Measurements from ENCODE around the gene UPF2.
A peak's percentile ranks its signal among the peaks of the same experiment; 100 is the strongest.

UPF2 gene

DNA sequence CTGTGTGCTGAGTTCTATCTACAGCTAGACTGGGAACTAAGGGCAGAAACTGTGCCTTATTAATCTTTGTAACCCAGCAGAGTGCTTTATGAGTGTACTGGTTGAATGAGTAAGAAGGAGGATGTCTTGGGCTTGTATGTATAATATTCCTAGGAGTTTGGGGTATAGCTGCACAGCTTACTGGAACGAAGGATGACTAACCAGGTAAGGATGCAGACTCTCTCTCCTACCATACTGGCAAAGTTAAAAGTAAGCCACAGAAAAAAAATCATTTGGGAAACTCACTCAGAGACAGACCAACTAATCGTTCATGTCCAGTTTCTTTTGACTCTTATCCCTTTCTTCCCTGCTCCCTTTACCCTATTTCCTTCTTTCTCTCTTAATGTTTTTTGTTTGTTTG lies 24.7 kb upstream of the UPF2 start:
- Histone ChIP-seq H3K9ac (ENCODE audit: low read depth, low read length) (no peak overlapping the region), H3K27ac (ENCODE audit: low read depth, low read length) (no peak overlapping the region), H3K4me3 (ENCODE audit: low read depth, low read length) (no peak overlapping the region), H3K36me3 (ENCODE audit: control insufficient read depth, insufficient read depth, low read length) (no peaks in the 10 kb centered on the region), H3K4me1 (ENCODE audit: control insufficient read depth, insufficient read depth, low read length) (peaks cover 16% of the 10 kb centered on the region), H3K9me3 (ENCODE audit: control insufficient read depth, insufficient read depth, low read length) (no peaks in the 10 kb centered on the region), H3K27me3 (ENCODE audit: control insufficient read depth, insufficient read depth, low read length) (no peaks in the 10 kb centered on the region)

DNA sequence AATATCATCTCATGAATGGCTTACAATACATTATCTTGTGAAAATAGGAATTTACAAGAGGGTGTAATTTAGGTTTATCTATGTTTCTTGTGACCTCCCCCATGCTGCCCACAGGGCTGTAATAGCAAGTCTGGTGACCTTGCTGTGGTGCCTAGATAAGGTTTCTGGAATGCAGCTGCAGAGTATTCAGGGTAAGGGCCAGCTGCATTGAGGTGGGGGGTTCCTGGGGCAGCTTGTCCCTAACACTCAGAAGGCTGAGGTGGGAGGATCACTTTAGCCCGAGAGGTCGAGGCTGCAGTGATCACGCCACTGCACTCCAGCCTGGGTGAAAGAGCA lies 20.8 kb upstream of the UPF2 start:
- no peak overlapping the region for H3K4me3 ChIP-seq (ENCODE audit: low read depth, low read length)
- H3K27ac ChIP-seq (ENCODE audit: low read depth, low read length), result no peak overlapping the region
- no peak overlapping the region for H3K9ac ChIP-seq (ENCODE audit: low read depth, low read length)
- no peaks in the 10 kb centered on the region for H3K27me3 ChIP-seq (ENCODE audit: control insufficient read depth, insufficient read depth, low read length)
- H3K36me3 ChIP-seq (ENCODE audit: control insufficient read depth, insufficient read depth, low read length), result no peaks in the 10 kb centered on the region
- no peaks in the 10 kb centered on the region for H3K9me3 ChIP-seq (ENCODE audit: control insufficient read depth, insufficient read depth, low read length)
- peaks cover 10% of the 10 kb centered on the region; the same call in 1 of the 2 replicates for H3K4me1 ChIP-seq (ENCODE audit: control insufficient read depth, insufficient read depth, low read length)

DNA sequence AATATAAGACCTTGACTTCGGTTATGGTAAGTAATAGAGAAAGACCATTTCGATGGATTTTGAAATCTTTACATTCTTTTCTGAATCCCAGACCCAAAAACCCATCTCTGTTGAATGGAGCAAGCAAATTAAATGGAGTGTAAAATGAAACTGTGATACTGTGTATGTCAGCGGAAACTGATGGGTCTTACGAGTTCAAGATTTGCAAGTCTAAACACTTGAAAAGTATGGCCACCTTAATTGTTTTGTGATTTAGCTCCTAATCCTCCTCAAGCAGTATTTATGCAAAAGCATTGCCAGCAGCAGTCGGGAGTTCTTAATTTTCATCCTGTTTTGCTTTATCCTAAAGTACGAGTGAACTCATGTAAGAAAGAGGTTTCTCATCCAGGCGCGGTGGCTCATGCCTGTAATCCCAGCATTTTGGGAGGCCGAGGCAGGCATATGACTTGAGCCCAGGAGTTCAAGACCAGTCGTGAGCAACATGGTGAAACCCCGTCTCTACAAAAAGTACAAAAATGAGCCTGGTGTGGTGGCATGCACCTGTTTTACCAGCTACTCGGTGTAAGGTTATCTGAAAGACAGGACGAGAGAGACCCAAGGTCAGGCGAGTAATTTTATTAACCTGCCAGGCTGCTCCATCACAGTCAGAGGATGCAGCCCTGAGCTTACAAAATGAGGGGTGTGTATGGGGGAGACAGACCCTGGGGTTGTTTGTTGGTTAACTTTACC lies 20.3 kb upstream of the UPF2 start:
- no peak overlapping the region for H3K9ac ChIP-seq (ENCODE audit: low read depth, low read length)
- H3K4me1 ChIP-seq (ENCODE audit: control insufficient read depth, insufficient read depth, low read length), result peaks cover 10% of the 10 kb centered on the region; the same call in 1 of the 2 replicates
- H3K36me3 ChIP-seq (ENCODE audit: control insufficient read depth, insufficient read depth, low read length), result no peaks in the 10 kb centered on the region
- H3K27ac ChIP-seq (ENCODE audit: low read depth, low read length), result no peak overlapping the region
- H3K9me3 ChIP-seq (ENCODE audit: control insufficient read depth, insufficient read depth, low read length), result no peaks in the 10 kb centered on the region
- no peaks in the 10 kb centered on the region for H3K27me3 ChIP-seq (ENCODE audit: control insufficient read depth, insufficient read depth, low read length)
- no peak overlapping the region for H3K4me3 ChIP-seq (ENCODE audit: low read depth, low read length)

DNA sequence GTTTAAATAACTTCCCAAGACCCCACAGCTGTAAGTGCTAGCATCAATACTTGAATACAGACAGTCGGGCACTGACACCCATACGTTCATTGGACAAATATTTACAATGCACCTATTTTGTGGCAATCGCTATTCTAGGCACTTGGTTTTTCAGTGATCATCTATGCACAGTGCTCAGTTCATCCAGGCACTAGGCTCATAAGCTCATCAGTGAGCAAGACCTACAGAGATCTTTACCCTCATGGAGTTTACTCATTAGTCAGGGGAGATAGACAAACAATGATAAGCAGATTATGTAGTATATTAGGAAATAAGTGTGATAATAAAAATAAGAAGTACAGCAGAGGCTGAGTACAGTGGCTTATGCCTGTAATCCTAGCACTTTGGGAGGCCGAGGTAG lies 18.5 kb upstream of the UPF2 start:
- no peaks in the 10 kb centered on the region for H3K9me3 ChIP-seq (ENCODE audit: control insufficient read depth, insufficient read depth, low read length)
- H3K27me3 ChIP-seq (ENCODE audit: control insufficient read depth, insufficient read depth, low read length), result no peaks in the 10 kb centered on the region
- H3K4me3 ChIP-seq (ENCODE audit: low read depth, low read length), result no peak overlapping the region
- no peak overlapping the region for H3K9ac ChIP-seq (ENCODE audit: low read depth, low read length)
- H3K36me3 ChIP-seq (ENCODE audit: control insufficient read depth, insufficient read depth, low read length), result no peaks in the 10 kb centered on the region
- H3K27ac ChIP-seq (ENCODE audit: low read depth, low read length), result no peak overlapping the region
- H3K4me1 ChIP-seq (ENCODE audit: control insufficient read depth, insufficient read depth, low read length), result peaks cover 10% of the 10 kb centered on the region; the same call in 1 of the 2 replicates

DNA sequence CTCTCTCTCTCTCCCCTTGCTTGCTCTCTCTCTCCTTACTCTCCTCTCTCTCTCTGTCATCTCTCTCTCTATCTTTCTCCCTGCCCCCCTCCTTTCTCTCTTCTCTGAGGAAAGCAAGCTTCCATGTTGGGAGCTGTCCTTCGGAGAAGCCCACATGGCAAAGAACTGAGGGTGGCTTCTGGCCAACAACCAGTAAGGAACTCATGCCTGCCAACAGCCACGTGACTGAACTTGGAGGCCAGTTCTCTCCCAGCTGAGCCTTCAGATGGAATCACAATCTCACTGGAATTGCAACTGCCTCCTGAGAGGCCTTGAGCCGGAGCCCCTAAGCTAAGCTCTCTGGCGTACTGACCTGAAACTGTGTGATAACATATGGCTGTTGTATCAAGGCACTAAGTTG lies 14.1 kb upstream of the UPF2 start:
- H3K27me3 ChIP-seq (ENCODE audit: control insufficient read depth, insufficient read depth, low read length), result no peaks in the 10 kb centered on the region
- no peak overlapping the region for H3K4me3 ChIP-seq (ENCODE audit: low read depth, low read length)
- H3K27ac ChIP-seq (ENCODE audit: low read depth, low read length), result no peak overlapping the region
- H3K9ac ChIP-seq (ENCODE audit: low read depth, low read length), result no peak overlapping the region
- H3K9me3 ChIP-seq (ENCODE audit: control insufficient read depth, insufficient read depth, low read length), result no peaks in the 10 kb centered on the region
- no peaks in the 10 kb centered on the region for H3K4me1 ChIP-seq (ENCODE audit: control insufficient read depth, insufficient read depth, low read length)
- H3K36me3 ChIP-seq (ENCODE audit: control insufficient read depth, insufficient read depth, low read length), result no peaks in the 10 kb centered on the region

DNA sequence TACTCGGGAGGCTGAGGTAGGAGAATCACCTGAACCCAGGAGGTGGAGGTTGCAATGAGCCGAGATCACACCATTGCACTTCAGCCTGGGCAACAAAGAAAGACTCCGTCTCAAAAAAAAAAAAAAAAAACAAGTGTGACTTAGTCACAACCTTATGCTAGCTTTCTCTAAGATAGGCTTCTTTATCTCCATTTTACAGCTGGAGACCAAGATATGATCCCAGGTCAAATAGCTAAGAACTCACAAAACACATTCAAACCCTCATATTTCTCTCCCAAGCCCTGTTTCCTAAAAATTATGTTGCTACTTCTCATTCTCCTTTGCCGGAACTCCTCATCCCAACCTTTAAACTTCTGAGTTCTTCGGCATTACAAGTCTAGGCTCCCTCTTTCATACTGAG lies 13.1 kb upstream of the UPF2 start:
- no peak overlapping the region for H3K27ac ChIP-seq (ENCODE audit: low read depth, low read length)
- no peaks in the 10 kb centered on the region for H3K27me3 ChIP-seq (ENCODE audit: control insufficient read depth, insufficient read depth, low read length)
- H3K9me3 ChIP-seq (ENCODE audit: control insufficient read depth, insufficient read depth, low read length), result no peaks in the 10 kb centered on the region
- no peak overlapping the region for H3K9ac ChIP-seq (ENCODE audit: low read depth, low read length)
- no peaks in the 10 kb centered on the region for H3K4me1 ChIP-seq (ENCODE audit: control insufficient read depth, insufficient read depth, low read length)
- H3K36me3 ChIP-seq (ENCODE audit: control insufficient read depth, insufficient read depth, low read length), result no peaks in the 10 kb centered on the region
- H3K4me3 ChIP-seq (ENCODE audit: low read depth, low read length), result no peak overlapping the region

DNA sequence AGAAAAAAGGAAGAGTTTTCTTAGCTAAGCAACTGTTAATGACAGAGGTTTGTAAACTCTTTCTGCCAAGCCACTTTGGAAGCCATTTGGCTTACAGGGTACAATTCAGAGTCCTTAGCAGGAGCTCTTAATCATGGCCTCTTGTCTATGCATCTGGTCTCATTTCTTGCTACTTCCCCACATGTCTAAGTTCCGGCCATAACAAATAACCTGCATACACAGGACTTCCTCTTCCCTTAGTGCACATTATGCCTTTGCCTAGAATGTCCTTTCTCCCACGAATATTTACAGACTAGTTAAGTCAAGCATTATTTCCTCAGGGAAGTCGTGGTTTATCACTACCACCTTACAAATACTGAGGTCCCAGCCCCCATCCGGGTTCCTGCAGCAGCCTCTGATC lies 8.6 kb upstream of the UPF2 start:
- Histone ChIP-seq H3K27ac (ENCODE audit: low read depth, low read length) (no peak overlapping the region), H3K9ac (ENCODE audit: low read depth, low read length) (no peak overlapping the region), H3K4me3 (ENCODE audit: low read depth, low read length) (no peak overlapping the region), H3K36me3 (ENCODE audit: control insufficient read depth, insufficient read depth, low read length) (no peaks in the 10 kb centered on the region), H3K27me3 (ENCODE audit: control insufficient read depth, insufficient read depth, low read length) (no peaks in the 10 kb centered on the region), H3K4me1 (ENCODE audit: control insufficient read depth, insufficient read depth, low read length) (no peaks in the 10 kb centered on the region), H3K9me3 (ENCODE audit: control insufficient read depth, insufficient read depth, low read length) (no peaks in the 10 kb centered on the region)

DNA sequence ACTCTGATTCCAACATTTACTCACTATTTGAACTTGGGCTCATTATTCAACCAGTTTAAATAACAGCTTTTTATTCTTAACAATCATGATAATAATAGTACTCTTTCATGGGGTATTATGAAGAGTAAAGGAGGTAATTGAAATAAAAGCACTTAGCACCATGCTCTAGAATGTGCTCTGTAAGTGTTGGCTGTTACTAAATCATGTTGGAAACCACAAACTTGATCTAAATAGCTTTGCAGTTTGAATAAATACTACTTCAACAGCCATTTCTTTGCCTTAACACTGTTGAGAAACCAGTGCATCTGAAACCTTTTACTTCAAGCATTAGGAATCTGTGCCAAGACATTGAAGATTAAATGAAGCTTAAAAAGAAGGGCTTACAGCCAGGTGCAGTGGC lies 7.9 kb upstream of the UPF2 start:
- no peak overlapping the region for H3K27ac ChIP-seq (ENCODE audit: low read depth, low read length)
- H3K4me3 ChIP-seq (ENCODE audit: low read depth, low read length), result no peak overlapping the region
- no peaks in the 10 kb centered on the region for H3K4me1 ChIP-seq (ENCODE audit: control insufficient read depth, insufficient read depth, low read length)
- H3K27me3 ChIP-seq (ENCODE audit: control insufficient read depth, insufficient read depth, low read length), result no peaks in the 10 kb centered on the region
- H3K36me3 ChIP-seq (ENCODE audit: control insufficient read depth, insufficient read depth, low read length), result no peaks in the 10 kb centered on the region
- H3K9ac ChIP-seq (ENCODE audit: low read depth, low read length), result no peak overlapping the region
- no peaks in the 10 kb centered on the region for H3K9me3 ChIP-seq (ENCODE audit: control insufficient read depth, insufficient read depth, low read length)

DNA sequence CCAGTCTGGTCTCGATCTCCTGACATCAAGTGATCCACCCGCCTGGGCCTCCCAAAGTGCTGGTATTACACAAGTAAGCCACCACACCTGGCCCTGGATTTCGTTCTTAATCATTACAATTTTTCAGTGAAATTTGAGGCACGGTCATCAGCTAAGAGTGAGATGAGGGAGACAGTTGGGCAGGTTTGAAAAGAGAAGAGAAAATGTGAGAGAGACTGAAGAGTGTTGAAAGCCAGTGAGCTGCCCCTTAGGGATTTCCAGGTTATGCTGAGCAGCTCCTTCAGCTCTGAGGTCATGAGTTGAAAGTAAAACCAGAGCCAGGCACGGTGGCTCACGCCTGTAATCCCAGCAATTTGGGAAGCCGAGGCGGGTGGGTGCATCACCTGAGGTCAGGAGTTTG lies 5.9 kb upstream of the UPF2 start:
- Histone ChIP-seq H3K9ac (ENCODE audit: low read depth, low read length) (no peak overlapping the region), H3K36me3 (ENCODE audit: control insufficient read depth, insufficient read depth, low read length) (no peaks in the 10 kb centered on the region), H3K4me1 (ENCODE audit: control insufficient read depth, insufficient read depth, low read length) (peaks cover 4% of the 10 kb centered on the region; the same call in 1 of the 2 replicates)

DNA sequence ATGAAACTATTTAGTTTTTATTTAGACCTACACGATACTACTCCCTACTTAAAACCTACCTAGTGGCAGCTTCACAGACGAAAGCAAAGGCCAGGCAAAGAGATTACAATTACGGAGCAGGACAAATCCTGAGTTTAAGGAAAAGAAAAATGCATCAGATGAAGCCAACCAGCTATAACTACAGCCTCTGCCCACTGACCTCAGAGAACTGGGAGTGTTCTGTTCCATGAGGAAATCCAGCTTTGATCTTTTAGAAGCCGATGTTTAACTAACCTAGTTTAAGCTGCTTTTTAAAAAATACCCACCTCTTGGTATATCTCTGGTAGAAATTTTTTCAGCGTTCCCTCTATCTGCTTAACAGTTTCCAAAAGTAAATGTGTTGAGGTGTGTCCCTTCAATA lies 3.0 kb upstream of the UPF2 start:
- Histone ChIP-seq H3K4me3 (ENCODE audit: low read depth, low read length) (no peak overlapping the region), H3K27ac (ENCODE audit: low read depth, low read length) (no peak overlapping the region), H3K9me3 (ENCODE audit: control insufficient read depth, insufficient read depth, low read length) (no peaks in the 10 kb centered on the region), H3K4me1 (ENCODE audit: control insufficient read depth, insufficient read depth, low read length) (peaks cover 13% of the 10 kb centered on the region), H3K36me3 (ENCODE audit: control insufficient read depth, insufficient read depth, low read length) (no peaks in the 10 kb centered on the region), H3K9ac (ENCODE audit: low read depth, low read length) (no peak overlapping the region), H3K27me3 (ENCODE audit: control insufficient read depth, insufficient read depth, low read length) (no peaks in the 10 kb centered on the region)

More for the DNA sequence above, 5.9 kb upstream of the UPF2 start:
- Histone ChIP-seq H3K4me3 (ENCODE audit: low read depth, low read length) (no peak overlapping the region), H3K27ac (ENCODE audit: low read depth, low read length) (no peak overlapping the region), H3K27me3 (ENCODE audit: control insufficient read depth, insufficient read depth, low read length) (no peaks in the 10 kb centered on the region), H3K9me3 (ENCODE audit: control insufficient read depth, insufficient read depth, low read length) (no peaks in the 10 kb centered on the region)

DNA sequence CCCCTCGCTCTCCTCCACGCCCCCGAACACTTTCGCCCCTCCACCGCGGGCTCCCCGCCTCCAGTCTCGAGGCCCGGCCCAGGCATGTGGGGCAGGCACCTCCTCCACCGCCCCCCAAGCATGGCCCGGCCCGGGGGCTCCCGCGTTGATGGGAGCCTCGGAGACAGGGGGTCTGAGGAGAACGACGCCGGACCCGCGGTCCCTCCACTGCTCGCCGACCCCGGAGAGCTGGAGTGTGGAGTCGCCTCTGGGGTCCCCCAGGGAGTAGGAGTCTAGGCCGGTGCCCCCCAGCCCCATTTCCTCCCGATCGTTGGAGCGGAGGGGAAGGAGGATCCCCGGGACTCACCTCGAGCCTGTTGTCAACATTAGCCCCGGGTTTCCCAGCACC lies 206 bp downstream of the UPF2 start:
- H3K9me3 ChIP-seq (ENCODE audit: control insufficient read depth, insufficient read depth, low read length), result no peaks in the 10 kb centered on the region
- no peaks in the 10 kb centered on the region for H3K27me3 ChIP-seq (ENCODE audit: control insufficient read depth, insufficient read depth, low read length)
- H3K4me3 ChIP-seq (ENCODE audit: low read depth, low read length), result peak overlapping the region; percentile 91
- peak overlapping the region; percentile 84 for H3K9ac ChIP-seq (ENCODE audit: low read depth, low read length)
- H3K36me3 ChIP-seq (ENCODE audit: control insufficient read depth, insufficient read depth, low read length), result no peaks in the 10 kb centered on the region
- peaks cover 13% of the 10 kb centered on the region for H3K4me1 ChIP-seq (ENCODE audit: control insufficient read depth, insufficient read depth, low read length)
- H3K27ac ChIP-seq (ENCODE audit: low read depth, low read length), result peak overlapping the region; percentile 100
